Parathyroid adenoma (tissue), 2 donors: ENCODE results near the gene WDR53.
"Not testable (repeated sequence)": the region's sequence is repeated elsewhere in the genome, so short reads cannot be mapped to it uniquely, and the experiment has no call there.

Source experiments
- H2AFZ ChIP-seq: fragments of 300-600 bp; sonication (generic); one replicate; pipeline ENCODE4 v1.7.0; 2017; ENCODE audit warnings: antibody characterized with exemption, mild to moderate bottlenecking
- H3K27ac ChIP-seq: fragments of 300-600 bp; sonication (generic); one replicate; pipeline ENCODE4 v1.7.0; 2017
- H3K27me3 ChIP-seq: fragments of 300-600 bp; sonication (generic); one replicate; pipeline ENCODE4 v1.7.0; 2017; ENCODE audit warnings: low read length; ENCODE audit not compliant: control insufficient read depth, insufficient read depth
- H3K36me3 ChIP-seq: fragments of 300-600 bp; sonication (generic); one replicate; pipeline ENCODE4 v1.7.0; 2017; ENCODE audit warnings: low read length; ENCODE audit not compliant: control insufficient read depth, insufficient read depth
- H3K4me1 ChIP-seq: fragments of 300-600 bp; sonication (generic); one replicate; pipeline ENCODE4 v1.7.0; 2017; ENCODE audit warnings: control low read depth
- H3K4me2 ChIP-seq: fragments of 300-600 bp; sonication (generic); one replicate; pipeline ENCODE4 v1.7.0; 2017; ENCODE audit warnings: low read length
- H3K4me3 ChIP-seq: fragments of 300-600 bp; sonication (generic); one replicate; pipeline ENCODE4 v1.7.0; 2017; ENCODE audit warnings: low read depth, low read length
- H3K79me2 ChIP-seq: fragments of 300-600 bp; sonication (generic); one replicate; pipeline ENCODE4 v1.7.0; 2017; ENCODE audit warnings: control low read depth
- H3K9ac ChIP-seq: fragments of 300-600 bp; sonication (generic); one replicate; pipeline ENCODE4 v1.7.0; 2017; ENCODE audit warnings: mild to moderate bottlenecking
- H3K9me3 ChIP-seq: fragments of 300-600 bp; sonication (generic); one replicate; pipeline ENCODE4 v1.7.0; 2017; ENCODE audit warnings: low read length; ENCODE audit not compliant: control insufficient read depth
- TF ChIP-seq, protein P1 (sequence below): fragments of 300-600 bp; sonication (generic); IDR thresholded peaks from one replicate; pipeline ENCODE4 v1.7.0; 2017; ENCODE audit warnings: antibody characterized with exemption, mild to moderate bottlenecking
- donor health status: primary hyperparathyroidism.

The WDR53 gene

DNA sequence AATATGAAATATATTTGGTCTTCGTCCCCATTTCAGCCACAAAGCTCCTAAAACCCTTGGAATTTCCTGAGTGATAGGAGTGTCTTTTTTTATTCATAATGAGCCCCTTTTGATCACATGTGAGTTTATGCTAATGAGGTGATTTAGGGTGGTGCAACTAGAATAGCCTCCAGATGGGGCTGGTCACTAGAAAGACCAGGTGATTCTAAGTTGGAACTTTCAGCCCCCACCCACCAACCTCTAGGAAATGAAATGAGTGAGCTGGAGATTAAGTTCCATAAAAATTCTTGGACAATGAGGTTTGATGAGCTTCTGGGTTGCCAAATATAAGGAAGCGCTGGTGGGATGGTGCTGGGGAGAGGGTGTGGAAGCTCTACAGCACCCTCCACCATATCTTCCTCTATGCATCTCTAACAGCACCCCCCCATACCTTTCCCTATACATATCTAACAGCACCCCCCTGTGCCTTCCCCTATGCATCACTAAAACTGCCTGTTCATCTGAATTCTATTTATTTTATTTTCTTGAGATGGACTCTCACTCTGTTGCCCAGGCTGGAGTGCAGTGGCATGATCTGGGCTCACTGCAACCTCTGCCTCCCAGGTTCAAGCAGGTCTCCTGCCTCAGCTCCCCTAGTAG, 51.1 kb downstream of the WDR53 start:
- H3K79me2 ChIP-seq, result no peaks in the 10 kb centered on the region
- TF ChIP-seq, protein P1, sequence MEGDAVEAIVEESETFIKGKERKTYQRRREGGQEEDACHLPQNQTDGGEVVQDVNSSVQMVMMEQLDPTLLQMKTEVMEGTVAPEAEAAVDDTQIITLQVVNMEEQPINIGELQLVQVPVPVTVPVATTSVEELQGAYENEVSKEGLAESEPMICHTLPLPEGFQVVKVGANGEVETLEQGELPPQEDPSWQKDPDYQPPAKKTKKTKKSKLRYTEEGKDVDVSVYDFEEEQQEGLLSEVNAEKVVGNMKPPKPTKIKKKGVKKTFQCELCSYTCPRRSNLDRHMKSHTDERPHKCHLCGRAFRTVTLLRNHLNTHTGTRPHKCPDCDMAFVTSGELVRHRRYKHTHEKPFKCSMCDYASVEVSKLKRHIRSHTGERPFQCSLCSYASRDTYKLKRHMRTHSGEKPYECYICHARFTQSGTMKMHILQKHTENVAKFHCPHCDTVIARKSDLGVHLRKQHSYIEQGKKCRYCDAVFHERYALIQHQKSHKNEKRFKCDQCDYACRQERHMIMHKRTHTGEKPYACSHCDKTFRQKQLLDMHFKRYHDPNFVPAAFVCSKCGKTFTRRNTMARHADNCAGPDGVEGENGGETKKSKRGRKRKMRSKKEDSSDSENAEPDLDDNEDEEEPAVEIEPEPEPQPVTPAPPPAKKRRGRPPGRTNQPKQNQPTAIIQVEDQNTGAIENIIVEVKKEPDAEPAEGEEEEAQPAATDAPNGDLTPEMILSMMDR, result no peak
- no peak overlapping the region for H3K4me2 ChIP-seq
- no peak overlapping the region for H2AFZ ChIP-seq
- H3K9ac ChIP-seq, result no peak overlapping the region
- H3K9me3 ChIP-seq, result no peaks in the 10 kb centered on the region
- no peaks in the 10 kb centered on the region for H3K27me3 ChIP-seq
- H3K27ac ChIP-seq, result no peak overlapping the region
- H3K4me3 ChIP-seq, result no peak overlapping the region
- H3K36me3 ChIP-seq, result no peaks in the 10 kb centered on the region
- no peaks in the 10 kb centered on the region for H3K4me1 ChIP-seq

DNA sequence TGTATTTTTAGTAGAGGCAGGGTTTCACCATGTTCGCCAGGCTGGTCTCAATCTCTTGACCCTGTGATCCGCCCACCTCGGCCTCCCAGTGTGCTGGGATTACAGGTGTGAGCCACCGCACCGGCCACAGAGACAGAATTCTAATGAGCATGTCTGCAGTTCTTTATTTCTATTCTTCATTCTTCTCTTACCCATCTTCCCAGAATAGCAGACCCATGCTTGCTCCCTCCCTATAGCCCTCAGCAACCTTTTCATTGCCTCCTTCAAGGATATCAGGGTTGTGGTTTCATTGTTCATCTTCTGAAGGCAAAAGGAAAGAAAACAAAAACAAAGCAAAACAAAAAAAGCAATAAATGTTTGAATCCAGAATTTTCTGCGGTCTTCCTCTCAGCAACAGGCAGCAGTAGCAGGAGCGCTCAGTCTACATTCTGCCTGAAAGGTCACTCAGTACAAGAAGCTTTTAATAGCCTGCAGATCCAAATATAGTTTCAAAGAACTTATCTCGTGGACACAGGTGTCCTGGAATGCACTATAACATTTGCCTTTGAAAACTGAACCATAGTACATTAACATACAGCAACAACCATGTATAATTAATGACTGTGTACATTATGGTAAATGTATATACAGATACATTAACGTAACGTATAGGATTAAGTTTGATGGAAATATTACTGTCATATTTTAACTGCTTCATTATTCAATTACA, 53.3 kb downstream of the WDR53 start, which contains the start of gene SMCO1:
TSS of gene SMCO1 (minus strand) at position 434 of the 709 bp plus-strand sequence. CDS start at position 297, 137 bp downstream.
- TF ChIP-seq, protein P1, result no peak
- no peaks in the 10 kb centered on the region for H3K4me1 ChIP-seq
- H2AFZ ChIP-seq, result no peak within 1 kb of the TSS

DNA sequence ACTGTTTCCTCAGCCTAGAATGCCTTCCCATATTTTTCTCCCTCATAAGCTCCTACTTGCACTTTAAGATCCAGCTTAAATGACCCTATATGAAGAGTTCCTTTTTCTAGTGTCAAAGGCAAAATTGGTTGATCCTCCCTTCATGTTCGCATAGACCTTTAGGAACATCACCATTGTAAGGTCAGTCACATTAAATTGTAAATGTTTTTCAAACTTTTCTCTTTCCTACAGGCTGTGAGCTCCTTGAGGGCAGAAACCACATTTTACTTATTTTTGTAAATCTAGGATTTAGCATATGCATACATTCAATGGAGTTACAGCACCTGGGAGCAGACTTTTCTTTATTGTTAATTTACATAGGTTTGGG, 54.0 kb downstream of the WDR53 start:
- no peak overlapping the region for H3K9ac ChIP-seq
- H3K79me2 ChIP-seq, result no peaks in the 10 kb centered on the region
- H3K27ac ChIP-seq, result no peak overlapping the region
- H3K36me3 ChIP-seq, result no peaks in the 10 kb centered on the region
- H3K9me3 ChIP-seq, result no peaks in the 10 kb centered on the region
- no peaks in the 10 kb centered on the region for H3K4me1 ChIP-seq
- H2AFZ ChIP-seq, result no peak overlapping the region
- H3K27me3 ChIP-seq, result no peaks in the 10 kb centered on the region
- H3K4me3 ChIP-seq, result no peak overlapping the region
- TF ChIP-seq, protein P1, result no peak
- no peak overlapping the region for H3K4me2 ChIP-seq

More for the DNA sequence above, 53.3 kb downstream of the WDR53 start, which contains the start of gene SMCO1:
- no peaks in the 10 kb centered on the region for H3K79me2 ChIP-seq
- no peak within 1 kb of the TSS for H3K9ac ChIP-seq
- H3K9me3 ChIP-seq, result no peaks in the 10 kb centered on the region
- no peaks in the 10 kb centered on the region for H3K36me3 ChIP-seq
- no peak within 1 kb of the TSS for H3K27ac ChIP-seq
- H3K4me3 ChIP-seq, result no peak within 1 kb of the TSS
- H3K4me2 ChIP-seq, result no peak within 1 kb of the TSS
- H3K27me3 ChIP-seq, result no peaks in the 10 kb centered on the region

DNA sequence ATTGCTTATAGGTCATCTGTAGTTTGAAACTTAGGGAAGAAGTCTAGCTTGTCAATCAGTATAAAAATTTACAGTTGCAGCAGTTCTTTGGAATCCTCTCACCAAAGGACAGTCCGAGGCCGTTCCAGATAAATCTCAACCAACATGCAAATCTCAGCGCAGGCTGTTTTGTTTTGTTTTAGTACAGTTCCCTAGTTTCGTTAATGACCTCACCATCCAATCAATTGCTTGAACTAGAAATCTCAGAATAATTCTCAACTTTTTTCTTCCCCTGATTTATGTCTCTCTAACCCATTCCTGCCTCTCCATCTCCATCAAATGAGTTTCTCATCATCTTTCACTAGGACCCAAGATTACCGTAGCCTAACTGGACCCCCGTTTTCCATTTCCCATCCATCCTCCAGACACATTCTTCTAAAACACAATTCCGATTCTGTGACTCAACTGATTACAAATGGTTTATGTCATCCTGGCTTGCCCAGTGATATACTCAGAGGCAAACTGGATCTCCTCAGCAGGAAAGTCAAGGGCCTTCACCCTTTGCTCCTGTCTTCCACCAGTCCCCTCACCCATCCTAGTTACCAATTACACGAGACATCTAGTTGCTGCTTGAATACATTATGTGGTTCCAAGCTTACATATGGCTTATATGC, 54.5 kb downstream of the WDR53 start:
- Histone ChIP-seq H3K9me3 (no peaks in the 10 kb centered on the region), H3K27me3 (no peaks in the 10 kb centered on the region), H3K9ac (no peak overlapping the region), H3K4me3 (no peak overlapping the region), H3K4me2 (no peak overlapping the region), H2AFZ (no peak overlapping the region), H3K4me1 (no peaks in the 10 kb centered on the region), H3K27ac (no peak overlapping the region), H3K79me2 (no peaks in the 10 kb centered on the region), H3K36me3 (no peaks in the 10 kb centered on the region)
- TF ChIP-seq, protein P1, result no peak

DNA sequence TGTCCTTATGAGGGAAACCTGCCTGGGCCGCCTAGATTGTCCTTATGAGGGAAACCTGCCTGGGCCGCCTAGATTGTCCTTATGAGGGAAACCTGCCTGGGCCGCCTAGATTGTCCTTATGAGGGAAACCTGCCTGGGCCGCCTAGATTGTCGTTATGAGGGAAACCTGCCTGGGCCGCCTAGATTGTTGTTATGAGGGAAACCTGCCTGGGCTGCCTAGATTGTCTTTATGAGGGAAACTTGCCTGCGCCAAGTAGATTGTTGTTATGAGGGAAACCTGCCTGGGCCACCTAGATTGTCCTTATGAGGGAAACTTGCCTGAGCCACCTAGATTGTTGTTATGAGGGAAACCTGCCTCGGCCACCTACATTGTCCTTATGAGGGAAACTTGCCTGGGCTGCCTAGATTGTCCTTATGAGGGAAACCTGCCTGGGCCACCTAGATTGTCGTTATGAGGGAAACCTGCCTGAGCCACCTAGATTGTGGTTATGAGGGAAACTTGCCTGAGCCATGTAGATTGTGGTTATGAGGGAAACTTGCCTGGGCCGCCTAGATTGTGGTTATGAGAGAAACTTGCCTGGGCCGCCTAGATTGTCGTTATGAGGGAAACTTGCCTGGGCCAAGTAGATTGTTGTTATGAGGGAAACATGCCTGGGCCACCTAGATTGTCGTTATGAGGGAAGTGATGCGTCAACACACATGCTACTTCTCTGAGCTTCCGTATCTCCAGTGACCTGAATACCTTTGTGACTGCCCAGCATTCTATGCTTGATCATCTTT, 56.5 kb downstream of the WDR53 start:
- H3K4me3 ChIP-seq, H2AFZ ChIP-seq, H3K4me1 ChIP-seq, H3K4me2 ChIP-seq, H3K27ac ChIP-seq, H3K79me2 ChIP-seq, H3K27me3 ChIP-seq, H3K36me3 ChIP-seq, H3K9me3 ChIP-seq, H3K9ac ChIP-seq: not testable (repeated sequence)

DNA sequence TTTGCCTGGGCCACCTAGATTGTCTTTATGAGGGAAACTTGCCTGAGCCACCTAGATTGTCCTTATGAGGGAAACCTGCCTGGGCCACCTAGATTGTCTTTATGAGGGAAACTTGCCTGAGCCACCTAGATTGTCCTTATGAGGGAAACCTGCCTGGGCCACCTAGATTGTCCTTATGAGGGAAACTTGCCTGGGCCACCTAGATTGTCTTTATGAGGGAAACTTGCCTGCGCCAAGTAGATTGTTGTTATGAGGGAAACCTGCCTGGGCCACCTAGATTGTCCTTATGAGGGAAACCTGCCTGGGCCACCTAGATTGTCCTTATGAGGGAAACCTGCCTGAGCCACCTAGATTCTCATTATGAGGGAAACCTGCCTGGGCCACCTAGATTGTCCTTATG, 57.2 kb downstream of the WDR53 start:
- not testable (repeated sequence) for H3K4me2 ChIP-seq, H3K4me3 ChIP-seq, H2AFZ ChIP-seq, H3K4me1 ChIP-seq, H3K36me3 ChIP-seq, H3K27me3 ChIP-seq, H3K27ac ChIP-seq, H3K9ac ChIP-seq, H3K9me3 ChIP-seq, H3K79me2 ChIP-seq
